Right lobe of liver (tissue), 6 donors: Measurements from ENCODE around the gene SLC15A1. TPM values are rescaled to one million over a fixed set of nuclear protein-coding genes. Genes with fewer than 3 reads are reported as not detected.

Experiments used
- ATAC-seq, 4 donors: fragments of 200-7000 bp; cut with Tn5 transposase; one replicate each; pipeline ENCODE4 v1.9.1; 2020; ENCODE audit warnings: mild to moderate bottlenecking in 4 of 4, moderate library complexity in 4 of 4
- DNase-seq, 3 donors: peaks; one replicate each; pipeline ENCODE4 v3.0.0-alpha.2; 2020
- H3K27ac ChIP-seq, 3 donors: fragments of 200-600 bp; one replicate each; pipeline ENCODE4 v1.8.0; 2022
- H3K27me3 ChIP-seq, 2 donors: fragments of 200-600 bp; one replicate each; pipeline ENCODE4 v1.8.0; 2022
- H3K36me3 ChIP-seq, 4 donors: fragments of 200-600 bp; sonication (generic) in 1 of 4; one replicate each; pipeline versions ENCODE4 v1.5.1 to v1.8.0; 2017 to 2022; ENCODE audit warnings: control low read depth in 1 of 4
- H3K4me1 ChIP-seq, 4 donors: fragments of 200-600 bp; sonication (generic) in 1 of 4; one replicate each; pipeline versions ENCODE4 v1.5.1 to v1.8.0; 2017 to 2022; ENCODE audit warnings: control low read depth in 1 of 4
- H3K4me3 ChIP-seq, 3 donors: fragments of 200-600 bp; one replicate each; pipeline ENCODE4 v1.8.0; 2022
- H3K9me3 ChIP-seq, 4 donors: fragments of 200-600 bp; sonication (generic) in 1 of 4; one replicate each; pipeline versions ENCODE4 v1.5.1 to v1.8.0; 2017 to 2022; ENCODE audit warnings: control low read depth in 1 of 4
- CTCF ChIP-seq, 4 donors: fragments of 200-600 bp in 3 of 4; fragments of 450-650 bp in 1 of 4; IDR thresholded peaks; one replicate each; pipeline versions ENCODE4 v1.5.1 to v1.8.0; 2016 to 2022; ENCODE audit warnings: antibody characterized with exemption in 4 of 4, mild to moderate bottlenecking in 2 of 4
- POLR2A ChIP-seq: fragments of 450-650 bp; IDR thresholded peaks from one replicate; pipeline ENCODE4 v1.6.1; 2017; ENCODE audit warnings: antibody characterized with exemption, mild to moderate bottlenecking
- WGBS: methylation state at CpG from one replicate; pipeline ENCODE4 v1.1.6; 2018; ENCODE audit warnings: low coverage, low lambda C conversion rate; ENCODE audit not compliant: insufficient coverage; ENCODE audit errors: missing lambda C conversion rate; 5-methylcytosine and 5-hydroxymethylcytosine counted together
- intact Hi-C, 2 donors: fragments of 100-400 bp; cut with DNase I; formaldehyde crosslinking; loops; one replicate each; pipeline versions ENCODE4 v1.11.2 to v1.14.1; 2022
- total RNA-seq, 6 experiments: library from RNA; depleted of rRNA in 2 of 6; stranded (reverse); fragments of >200 nt in 2 of 6; fragmentation: NEBNext Ultra II Directional in 3 of 6; extraction: Animal tissue kit (Norgen Biotek cat#: 25700) in 3 of 6; gene quantifications; one replicate each; pipeline versions ENCODE4 v1.1.0 to v1.2.4, GENCODE V29; 2016 to 2023
- donor health status: DM: no; HTN: yes; CAD: no.
- donor health status: DM: no; HTN: no; CAD: no.
- donor health status: DM: no; HTN: no; CAD: no.
- donor health status: DM: no; HTN: yes; CAD: no.
- donor health status: DM: no; HTN: yes; CAD: no.

Gene SLC15A1
- total RNA-seq, 6 experiments from 2014 or later = 13.5 to 26.8 (median 17.3) TPM

- no peak for DNase-seq
- Histone ChIP-seq H3K4me1 (peaks cover 0 to 17% (median 0%) of the 10 kb centered on the region in 4 donors), H3K9me3 (no peaks in the 10 kb centered on the region), H3K27me3 (no peaks in the 10 kb centered on the region), H3K27ac (no peak overlapping the region), H3K36me3 (peaks cover 0 to 3% (median 0%) of the 10 kb centered on the region in 4 donors), H3K4me3 (no peak overlapping the region)
- TF ChIP-seq POLR2A = no peak
- no peak for TF ChIP-seq CTCF (IDR thresholded peaks at IDR 0.05)
- 94% methylated on average over 6 of the region's 6 CpGs for WGBS
- ATAC-seq = no peak
- intact Hi-C loops = no loop called here
Observed at GRCh38 chr13:98797456-98797855, 45.0 kb upstream of the SLC15A1 start.

GRCh38 chr13:98796798-98797197 is 44.3 kb upstream of the SLC15A1 start:
- H3K36me3 ChIP-seq = peaks cover 0 to 3% (median 0%) of the 10 kb centered on the region in 4 donors
- H3K4me3 ChIP-seq = no peak overlapping the region
- TF ChIP-seq CTCF (IDR thresholded peaks at IDR 0.05) = no peak
- TF ChIP-seq POLR2A = no peak
- H3K27me3 ChIP-seq = no peaks in the 10 kb centered on the region
- no peaks in the 10 kb centered on the region for H3K9me3 ChIP-seq
- WGBS = 89% methylated on average over 5 of the region's 10 CpGs
- H3K4me1 ChIP-seq = peaks cover 0 to 10% (median 0%) of the 10 kb centered on the region in 4 donors
- no peak for ATAC-seq
- no peak for DNase-seq
- intact Hi-C loops = no loop called here
- no peak overlapping the region for H3K27ac ChIP-seq

- Histone ChIP-seq H3K36me3 (peaks cover 0 to 3% (median 0%) of the 10 kb centered on the region in 4 donors), H3K4me1 (peaks cover 0 to 6% (median 0%) of the 10 kb centered on the region in 4 donors), H3K9me3 (no peaks in the 10 kb centered on the region), H3K27ac (no peak overlapping the region), H3K4me3 (no peak overlapping the region), H3K27me3 (no peaks in the 10 kb centered on the region)
- no peak for ATAC-seq
- no peak for TF ChIP-seq CTCF (IDR thresholded peaks at IDR 0.05)
- no peak for TF ChIP-seq POLR2A
- 88% methylated on average over 5 of the region's 5 CpGs for WGBS
- no peak for DNase-seq
- intact Hi-C loops = no loop called here
Observed at GRCh38 chr13:98796191-98796590, 43.7 kb upstream of the SLC15A1 start.

- no peak for TF ChIP-seq CTCF (IDR thresholded peaks at IDR 0.05)
- no peak for TF ChIP-seq POLR2A
- H3K36me3 ChIP-seq = peaks cover 0 to 3% (median 0%) of the 10 kb centered on the region in 4 donors
- H3K9me3 ChIP-seq = no peaks in the 10 kb centered on the region
- no peak for DNase-seq
- intact Hi-C loops = no loop called here
- no peaks in the 10 kb centered on the region for H3K27me3 ChIP-seq
- WGBS = 98% methylated on average over 6 of the region's 6 CpGs
- no peak for ATAC-seq
- no peak overlapping the region for H3K27ac ChIP-seq
- H3K4me3 ChIP-seq = no peak overlapping the region
- H3K4me1 ChIP-seq = peaks cover 0 to 6% (median 0%) of the 10 kb centered on the region in 4 donors
Observed at GRCh38 chr13:98795220-98795619, 42.7 kb upstream of the SLC15A1 start.

GRCh38 chr13:98794498-98794897 is 42.0 kb upstream of the SLC15A1 start:
- ATAC-seq (no peak), DNase-seq (no peak)
- 93% methylated on average over 9 of the region's 12 CpGs for WGBS
- Histone ChIP-seq H3K36me3 (peaks cover 0 to 3% (median 0%) of the 10 kb centered on the region in 4 donors), H3K4me3 (no peak overlapping the region), H3K4me1 (peaks cover 0 to 6% (median 0%) of the 10 kb centered on the region in 4 donors), H3K27ac (no peak overlapping the region), H3K9me3 (no peaks in the 10 kb centered on the region), H3K27me3 (no peaks in the 10 kb centered on the region)
- TF ChIP-seq POLR2A (no peak), CTCF (IDR thresholded peaks at IDR 0.05) (no peak)
- intact Hi-C loops = no loop called here
